HCT116 (cell line): ENCODE measurements around the gene PARP9. TPM values are rescaled to one million over a fixed set of nuclear protein-coding genes. Genes with fewer than 3 reads are reported as not detected.

Experiments used
- ATAC-seq: fragments of 200-7000 bp; cut with Tn5 transposase; 2 replicates; pipeline ENCODE4 v1.9.1; 2020; ENCODE audit warnings: mild to moderate bottlenecking, moderate library complexity
- BruUV-seq: library from RNA; stranded (reverse); fragments of 400-500 nt; replicated peaks from 2 replicates; lab custom pipeline; 2021; lab: Mats Ljungman, UMichigan
- CTCF ChIA-PET: fragments of 300-600 bp; sonication (Branson Sonifier 250); formaldehyde crosslinking; loops from one replicate; lab custom pipeline; 2021; ENCODE audit warnings: antibody characterized with exemption; lab: Charles Lee
- POLR2A ChIA-PET: fragments of 300-600, 350-600 bp; sonication (Branson Sonifier 250); formaldehyde crosslinking; loops from one replicate; lab custom pipeline; 2021; ENCODE audit warnings: antibody characterized with exemption; lab: Charles Lee
- RAD21 ChIA-PET, 2 experiments: fragments of 300-600 bp; sonication (Branson Sonifier 250); formaldehyde crosslinking; loops; one replicate each; lab custom pipeline; 2023; ENCODE audit warnings: low total read pairs in 2 of 2; ENCODE audit not compliant: uncharacterized antibody in 2 of 2, unreplicated experiment in 2 of 2, low non-redundant PET in 1 of 2; lab: Charles Lee
- DNase-seq: peaks from one replicate; pipeline ENCODE4 v3.0.0-alpha.2; 2010; ENCODE audit warnings: low read depth, low spot score
- H2AFZ ChIP-seq: fragments of 200-600 bp; shearing (Covaris generic), sonication (generic); 2 replicates; pipeline ENCODE4 v1.6.1; 2017; ENCODE audit warnings: low read depth, mixed run types, mixed read lengths, antibody characterized with exemption, low read length; ENCODE audit not compliant: poor library complexity, severe bottlenecking
- H3K27ac ChIP-seq: 2 replicates; pipeline ENCODE4 v1.5.1; 2012; ENCODE audit warnings: low read depth, low read length
- H3K27me3 ChIP-seq: fragments of 200-600 bp; sonication (generic); 2 replicates; pipeline ENCODE4 v1.6.1; 2016; ENCODE audit warnings: mixed run types, low read length, mixed read lengths; ENCODE audit not compliant: insufficient read depth
- H3K36me3 ChIP-seq, 2 experiments: fragments of 200-500 bp in 1 of 2; fragments of 200-600 bp in 1 of 2; sonication (Bioruptor generic) in 1 of 2; sonication (generic) in 1 of 2; 2 replicates each; pipeline versions ENCODE4 v1.5.1 to v1.6.1; 2014 to 2016; ENCODE audit warnings: low read length in 2 of 2, inconsistent platforms in 1 of 2, mixed read lengths in 1 of 2, mixed run types in 1 of 2; ENCODE audit not compliant: insufficient read depth in 2 of 2, control insufficient read depth in 1 of 2
- H3K4me1 ChIP-seq, 2 experiments: fragments of 200-600 bp in 1 of 2; sonication (generic) in 1 of 2; 2 replicates each; pipeline versions ENCODE4 v1.5.1 to v1.6.1; 2012 to 2017; ENCODE audit warnings: low read length in 2 of 2, inconsistent platforms in 1 of 2, mild to moderate bottlenecking in 1 of 2, mixed read lengths in 1 of 2, mixed run types in 1 of 2, moderate library complexity in 1 of 2; ENCODE audit not compliant: insufficient read depth in 2 of 2, control insufficient read depth in 1 of 2
- H3K4me2 ChIP-seq: fragments of 200-600 bp; sonication (generic); 2 replicates; pipeline ENCODE4 v1.6.1; 2017; ENCODE audit warnings: mixed run types, low read length, mixed read lengths
- H3K4me3 ChIP-seq, 2 experiments: fragments of 200-600 bp in 1 of 2; sonication (generic) in 1 of 2; replicated peaks in 1 of 2; 2 replicates each; pipeline ENCODE4 v1.5.1; 2011 to 2016; ENCODE audit warnings: low read length in 2 of 2, control low read depth in 1 of 2, low read depth in 1 of 2, mild to moderate bottlenecking in 1 of 2, mixed read lengths in 1 of 2, mixed run types in 1 of 2
- H3K79me2 ChIP-seq: fragments of 200-600 bp; sonication (generic); 2 replicates; pipeline ENCODE4 v1.6.1; 2017; ENCODE audit warnings: mild to moderate bottlenecking, mixed run types, low read length, moderate library complexity, mixed read lengths; ENCODE audit not compliant: insufficient read depth
- H3K9ac ChIP-seq: fragments of 200-600 bp; sonication (generic); 2 replicates; pipeline ENCODE4 v1.6.1; 2016; ENCODE audit warnings: low read length, mixed read lengths
- H3K9me2 ChIP-seq: fragments of 200-600 bp; sonication (generic), shearing (Covaris generic); 2 replicates; pipeline ENCODE4 v1.6.1; 2017; ENCODE audit warnings: mixed run types, mild to moderate bottlenecking, moderate library complexity; ENCODE audit not compliant: insufficient read depth
- H3K9me3 ChIP-seq, 2 experiments: fragments of 200-500 bp in 1 of 2; fragments of 200-600 bp in 1 of 2; sonication (Bioruptor generic) in 1 of 2; sonication (generic) in 1 of 2; 2 replicates each; pipeline ENCODE4 v1.6.1; 2014 to 2017; ENCODE audit warnings: low read length in 2 of 2, mixed read lengths in 2 of 2, inconsistent platforms in 1 of 2, low read depth in 1 of 2, mild to moderate bottlenecking in 1 of 2, mixed run types in 1 of 2, moderate library complexity in 1 of 2; ENCODE audit not compliant: control insufficient read depth in 1 of 2, insufficient read depth in 1 of 2
- H4K20me1 ChIP-seq: fragments of 200-600 bp; sonication (generic), shearing (Covaris generic); 2 replicates; pipeline ENCODE4 v1.6.1; 2017; ENCODE audit warnings: mixed run types, mild to moderate bottlenecking, moderate library complexity; ENCODE audit not compliant: insufficient read depth
- CBX3 ChIP-seq: IDR thresholded peaks from 2 replicates; pipeline ENCODE4 v1.6.1; 2012; ENCODE audit warnings: low read depth
- CEBPB ChIP-seq: IDR thresholded peaks from 2 replicates; pipeline ENCODE4 v1.6.1; 2012; ENCODE audit warnings: low read depth
- EGR1 ChIP-seq: IDR thresholded peaks from 2 replicates; pipeline ENCODE4 v1.6.1; 2012; ENCODE audit warnings: low read depth
- ELF1 ChIP-seq: IDR thresholded peaks from 2 replicates; pipeline ENCODE4 v1.6.1; 2012; ENCODE audit warnings: low read depth, borderline replicate concordance
- EZH2phosphoT487 ChIP-seq: fragments of 200-600 bp; IDR thresholded peaks from 2 replicates; pipeline ENCODE4 v1.6.1; 2018; ENCODE audit warnings: antibody characterized with exemption, borderline replicate concordance
- JUND ChIP-seq: IDR thresholded peaks from 2 replicates; pipeline ENCODE4 v1.6.1; 2012
- POLR2AphosphoS5 ChIP-seq: IDR thresholded peaks from 2 replicates; pipeline ENCODE4 v1.6.1; 2011; ENCODE audit warnings: mild to moderate bottlenecking, low read depth, low read length, moderate library complexity
- RAD21 ChIP-seq: IDR thresholded peaks from 2 replicates; pipeline ENCODE4 v1.6.1; 2012; ENCODE audit warnings: low read depth, mild to moderate bottlenecking
- SIN3A ChIP-seq: IDR thresholded peaks from 2 replicates; pipeline ENCODE4 v1.6.1; 2012; ENCODE audit warnings: low read depth
- SP1 ChIP-seq: IDR thresholded peaks from 2 replicates; pipeline ENCODE4 v1.6.1; 2012; ENCODE audit warnings: low read depth
- SRF ChIP-seq: IDR thresholded peaks from 2 replicates; pipeline ENCODE4 v1.6.1; 2012; ENCODE audit warnings: low read depth
- ZFX ChIP-seq: fragments of 450-650 bp; IDR thresholded peaks from 2 replicates; pipeline ENCODE4 v1.6.1; 2017
- ZNF274 ChIP-seq: fragments of 200-500 bp; sonication (Bioruptor generic); IDR thresholded peaks from 2 replicates; pipeline ENCODE4 v1.6.1; 2014; ENCODE audit warnings: mild to moderate bottlenecking, low read depth, low read length, inconsistent platforms
- intact Hi-C: fragments of 100-400 bp; cut with micrococcal nuclease; formaldehyde crosslinking; loops from 2 replicates; pipeline ENCODE4 v1.10.0; 2022
- total RNA-seq: library from RNA; stranded (reverse); gene quantifications from one replicate; pipeline ENCODE4 v1.2.1, GENCODE V29; 2021; ENCODE audit not compliant: unreplicated experiment
- TF ChIP-seq, protein P1 (sequence below): IDR thresholded peaks from 2 replicates; pipeline ENCODE4 v1.6.1; 2012
- TF ChIP-seq, protein P2 (sequence below): IDR thresholded peaks from 2 replicates; pipeline ENCODE4 v1.6.1; 2011; ENCODE audit warnings: mild to moderate bottlenecking, low read length, moderate library complexity; ENCODE audit not compliant: insufficient replicate concordance; ENCODE audit errors: extremely low read depth

Gene PARP9
- total RNA-seq, 1 experiment from 2014 or later = 9.5 TPM

DNA sequence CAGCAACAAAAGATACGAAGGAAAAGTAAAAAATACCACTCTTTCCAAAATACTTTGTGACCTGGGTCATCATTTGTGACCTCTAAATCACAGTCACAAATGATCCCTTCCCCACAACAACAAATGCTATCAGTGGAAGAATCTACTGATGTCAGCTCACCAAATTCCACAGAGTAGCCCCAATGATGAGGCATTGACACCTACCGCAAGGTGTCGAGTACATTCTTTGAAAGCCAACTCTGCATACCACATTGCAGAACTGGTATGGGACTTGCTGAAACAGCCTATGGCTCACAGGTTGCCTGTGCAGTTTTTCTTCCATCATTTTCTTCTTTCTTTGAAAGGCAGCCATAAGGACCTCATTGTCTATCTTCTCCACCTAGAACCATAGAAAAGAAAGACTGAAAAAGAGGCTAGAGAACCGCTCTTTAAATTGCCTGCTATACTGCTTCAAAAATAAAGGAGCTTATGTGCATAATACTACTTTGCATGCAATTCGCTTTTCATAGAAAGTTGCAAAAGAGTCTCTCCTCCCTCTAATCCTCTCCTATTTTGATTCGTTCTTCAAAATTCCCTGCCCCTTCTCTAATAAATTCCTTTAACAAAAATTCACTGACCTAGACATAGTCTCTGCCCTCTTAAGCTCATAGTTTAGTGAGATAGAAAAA lies 28.0 kb downstream of the PARP9 start:
- CTCF ChIA-PET = no interaction called here
- H3K9me2 ChIP-seq = no peaks in the 10 kb centered on the region
- H3K36me3 ChIP-seq = no peaks in the 10 kb centered on the region
- H2AFZ ChIP-seq = no peak overlapping the region
- no peak overlapping the region for H3K4me3 ChIP-seq
- H3K27me3 ChIP-seq = no peaks in the 10 kb centered on the region
- no peak overlapping the region for H3K4me2 ChIP-seq
- no peaks in the 10 kb centered on the region for H3K9me3 ChIP-seq
- H3K27ac ChIP-seq = no peak overlapping the region
- RAD21 ChIA-PET = no interaction called here
- intact Hi-C loops = no loop called here
- POLR2A ChIA-PET = no interaction called here
- no peak for ATAC-seq
- H4K20me1 ChIP-seq = no peaks in the 10 kb centered on the region
- peaks cover 12 to 15% of the 10 kb centered on the region in 2 experiments for H3K4me1 ChIP-seq
- no peak for DNase-seq
- no peaks in the 10 kb centered on the region for H3K79me2 ChIP-seq
- TF ChIP-seq SP1 = no peak
- TF ChIP-seq ZFX = no peak
- TF ChIP-seq, protein P1, sequence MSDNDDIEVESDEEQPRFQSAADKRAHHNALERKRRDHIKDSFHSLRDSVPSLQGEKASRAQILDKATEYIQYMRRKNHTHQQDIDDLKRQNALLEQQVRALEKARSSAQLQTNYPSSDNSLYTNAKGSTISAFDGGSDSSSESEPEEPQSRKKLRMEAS = no peak
- TF ChIP-seq SIN3A = no peak
- TF ChIP-seq EZH2phosphoT487 = no peak
- TF ChIP-seq ZNF274 = no peak
- no peak for TF ChIP-seq CEBPB
- no peak for TF ChIP-seq SRF
- no peak for TF ChIP-seq JUND
- no peak for TF ChIP-seq EGR1
- TF ChIP-seq POLR2AphosphoS5 = no peak
- no peak for TF ChIP-seq RAD21
- TF ChIP-seq CBX3 = no peak
- TF ChIP-seq, protein P2, sequence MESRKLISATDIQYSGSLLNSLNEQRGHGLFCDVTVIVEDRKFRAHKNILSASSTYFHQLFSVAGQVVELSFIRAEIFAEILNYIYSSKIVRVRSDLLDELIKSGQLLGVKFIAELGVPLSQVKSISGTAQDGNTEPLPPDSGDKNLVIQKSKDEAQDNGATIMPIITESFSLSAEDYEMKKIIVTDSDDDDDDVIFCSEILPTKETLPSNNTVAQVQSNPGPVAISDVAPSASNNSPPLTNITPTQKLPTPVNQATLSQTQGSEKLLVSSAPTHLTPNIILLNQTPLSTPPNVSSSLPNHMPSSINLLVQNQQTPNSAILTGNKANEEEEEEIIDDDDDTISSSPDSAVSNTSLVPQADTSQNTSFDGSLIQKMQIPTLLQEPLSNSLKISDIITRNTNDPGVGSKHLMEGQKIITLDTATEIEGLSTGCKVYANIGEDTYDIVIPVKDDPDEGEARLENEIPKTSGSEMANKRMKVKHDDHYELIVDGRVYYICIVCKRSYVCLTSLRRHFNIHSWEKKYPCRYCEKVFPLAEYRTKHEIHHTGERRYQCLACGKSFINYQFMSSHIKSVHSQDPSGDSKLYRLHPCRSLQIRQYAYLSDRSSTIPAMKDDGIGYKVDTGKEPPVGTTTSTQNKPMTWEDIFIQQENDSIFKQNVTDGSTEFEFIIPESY = no peak
- no peak for TF ChIP-seq ELF1
- no peak overlapping the region for H3K9ac ChIP-seq
- no TSS peak for BruUV-seq
